Inflammatory macrophage (primary cell): ENCODE data around the gene OR4Q2.
"Not testable (repeated sequence)": the region's sequence is repeated elsewhere in the genome, so short reads cannot be mapped to it uniquely, and the experiment has no call there.

Source experiments
- DNase-seq, 2 donors: peaks; one replicate each; pipeline ENCODE4 v3.0.0-alpha.2; 2020 to 2022
- total RNA-seq, 18 experiments: gene quantifications; one replicate each; lab custom pipeline; 2026; ENCODE audit warnings: mixed read lengths in 6 of 18, inconsistent platforms in 2 of 18; lab: John Stamatoyannopoulos, UW

Gene OR4Q2
- total RNA-seq = 0 to 0.10 (median 0) reads per million in 18 experiments

GRCh38 chr14:20001863-20002262 is at the start of gene OR4Q2:
Gene OR4Q2 (plus strand): TSS chr14:20002163.
- no peak for DNase-seq

DNA sequence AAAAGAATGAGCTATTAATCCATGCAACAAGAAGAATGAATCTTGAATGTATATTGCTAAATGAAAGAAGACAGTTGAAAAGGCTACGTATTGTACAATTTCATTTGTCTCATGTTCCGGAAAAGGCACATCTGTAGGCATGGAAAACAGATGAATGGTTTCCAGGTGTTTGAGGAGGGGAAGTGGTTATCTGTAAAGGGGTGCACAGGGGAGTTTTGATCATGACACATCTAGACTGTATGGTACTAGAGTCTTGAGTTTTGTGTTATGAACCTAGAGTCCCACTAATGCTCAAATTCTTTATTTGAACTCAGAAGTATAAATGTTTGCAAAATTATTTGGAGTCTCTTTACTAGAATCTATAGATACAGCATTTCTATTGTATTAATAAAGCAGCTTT is 32.2 kb upstream of the OR4Q2 start:
- DNase-seq = not testable (repeated sequence)

GRCh38 chr14:19974844-19975243 is 27.1 kb upstream of the OR4Q2 start:
- no peak for DNase-seq

- no peak for DNase-seq
Measured at GRCh38 chr14:19975291-19975690, 26.7 kb upstream of the OR4Q2 start, which contains the start of gene OR4K15. Gene OR4K15 (plus strand): TSS chr14:19975591. CDS start chr14:19975591, 0 bp downstream.

GRCh38 chr14:19993438-19993837 is 8.5 kb upstream of the OR4Q2 start:
- no peak for DNase-seq

- peak; percentile 34 to 39 for DNase-seq
Measured at GRCh38 chr14:20002319-20002718, 356 bp downstream of the OR4Q2 start.

DNA sequence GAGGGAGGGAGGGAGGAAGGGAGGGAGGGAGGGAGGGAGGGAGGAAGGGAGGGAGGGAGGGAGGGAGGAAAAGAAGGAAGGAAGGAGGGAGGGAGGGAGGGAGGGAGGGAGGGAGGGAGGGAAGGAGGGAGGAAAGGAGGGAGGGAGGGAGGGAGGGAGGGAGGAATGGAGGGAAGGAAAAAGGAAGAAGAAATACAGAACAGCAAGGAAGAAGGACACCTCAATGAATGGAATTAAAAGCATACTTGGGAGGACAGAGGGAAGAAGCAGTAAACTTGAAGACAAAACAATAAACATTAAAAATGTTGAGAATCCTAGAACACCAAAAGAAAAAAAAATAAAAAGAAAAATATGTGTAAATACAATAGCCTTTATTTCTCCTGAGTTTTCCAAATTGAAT is 6.2 kb downstream of the OR4Q2 start:
- DNase-seq = no peak

DNA sequence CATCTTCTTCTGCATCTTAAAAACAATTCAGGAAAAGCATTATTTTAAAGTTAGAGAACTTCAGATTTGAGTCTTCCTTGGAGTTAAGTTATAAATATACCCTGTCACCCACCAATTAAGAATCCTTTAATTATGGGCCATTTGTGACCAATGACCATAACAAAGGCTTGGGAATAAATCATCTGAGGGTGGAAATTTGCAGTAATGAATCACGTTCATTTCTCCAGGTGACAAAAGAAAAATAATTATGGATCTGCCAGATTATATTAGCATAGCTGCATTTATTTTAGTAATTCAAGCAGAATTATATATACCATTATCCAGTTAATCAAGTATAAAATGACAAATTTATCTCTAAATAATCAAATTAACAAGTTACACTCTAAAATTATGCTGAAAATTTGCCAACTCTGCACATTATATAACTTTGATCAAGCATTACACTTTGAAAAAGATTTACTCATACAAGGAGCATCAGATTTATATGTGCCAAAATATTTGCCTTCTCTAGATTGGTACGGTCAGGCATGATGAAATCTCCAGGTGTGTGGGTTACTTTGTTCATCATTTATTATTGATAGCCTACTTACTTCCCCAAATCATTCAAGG is 17.4 kb downstream of the OR4Q2 start, which contains the start of gene OR4K14:
TSS of gene OR4K14 (minus strand) at position 51 of the 609 bp plus-strand sequence. CDS start 4,114 bp downstream, outside the sequence.
- DNase-seq = no peak

DNA sequence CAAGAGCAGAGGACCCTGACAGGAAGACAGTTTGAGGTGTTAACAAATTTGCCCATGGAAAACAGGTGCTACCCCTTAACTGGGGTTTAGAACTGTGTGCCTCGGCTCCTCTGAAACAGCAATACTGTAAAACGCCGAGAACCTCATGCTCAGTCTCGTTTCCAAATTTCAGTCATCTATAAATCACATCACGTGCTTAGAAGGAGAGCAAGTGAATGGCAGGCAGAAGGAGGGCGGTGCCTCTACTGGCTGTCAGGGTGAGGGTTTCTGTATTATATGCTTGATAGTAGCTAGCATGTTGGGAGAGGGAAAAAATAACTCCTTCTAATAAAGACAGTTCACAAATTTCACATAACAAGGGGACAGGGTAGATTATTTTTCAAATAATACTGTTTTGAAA is 29.1 kb downstream of the OR4Q2 start:
- no peak for DNase-seq

DNA sequence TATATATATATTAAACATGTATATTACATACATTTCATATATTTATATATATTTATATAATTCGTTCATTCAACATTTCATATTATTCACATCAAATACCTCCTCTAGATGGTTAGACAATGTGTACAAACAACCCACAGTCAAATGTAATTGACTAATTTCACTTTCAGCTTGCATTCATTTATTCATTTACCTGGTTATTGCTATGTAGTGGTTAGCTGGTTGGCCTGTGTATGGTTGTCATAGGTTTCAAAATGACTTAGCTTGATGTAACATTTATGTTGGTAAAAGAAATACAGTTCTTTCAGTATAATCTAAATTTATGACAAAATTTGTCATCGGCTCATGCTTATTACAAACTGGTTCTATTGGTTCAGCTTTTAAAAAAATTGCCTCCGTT is 33.5 kb downstream of the OR4Q2 start:
- no peak for DNase-seq

DNA sequence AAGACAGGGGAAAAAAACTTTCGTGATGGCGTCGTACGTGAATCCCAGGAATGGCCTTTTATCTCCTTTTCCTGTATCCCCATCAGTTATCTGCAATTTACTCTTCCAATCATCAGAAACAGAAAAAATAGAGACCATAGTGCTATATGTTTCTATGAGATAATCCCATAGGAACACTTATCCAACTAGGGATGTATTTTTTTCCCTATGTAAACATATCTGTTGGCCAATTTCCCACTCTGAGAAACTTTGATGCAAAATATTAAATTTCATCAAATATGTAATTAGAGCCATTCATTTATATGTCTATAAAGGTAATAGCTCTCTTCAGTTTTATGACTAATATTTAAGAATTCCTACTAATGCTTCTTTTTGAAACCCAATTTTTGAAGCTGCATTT is 34.0 kb downstream of the OR4Q2 start, which contains the start of gene OR4K13:
TSS of gene OR4K13 (minus strand) at position 101 of the 400 bp plus-strand sequence. CDS start 1,280 bp downstream, outside the sequence.
- DNase-seq = no peak

DNA sequence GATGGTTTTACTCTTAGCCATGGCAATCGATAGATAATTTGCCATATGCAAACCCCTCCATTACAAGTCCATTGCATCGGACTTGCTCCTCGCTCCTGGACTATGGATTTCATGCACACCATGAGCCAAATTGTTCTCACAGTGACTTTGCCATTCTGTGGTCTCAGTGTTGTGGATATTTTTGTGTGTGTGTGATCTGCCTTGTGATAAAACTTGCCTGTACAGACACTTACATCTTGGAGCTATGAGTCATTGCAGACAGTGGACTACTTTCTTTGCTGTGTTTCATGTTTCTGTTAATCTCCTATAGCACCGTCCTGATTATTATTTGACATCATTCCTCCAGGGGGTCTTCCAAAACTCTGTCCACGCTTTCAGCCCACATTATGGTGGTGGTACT is 42.3 kb downstream of the OR4Q2 start:
- no peak for DNase-seq

DNA sequence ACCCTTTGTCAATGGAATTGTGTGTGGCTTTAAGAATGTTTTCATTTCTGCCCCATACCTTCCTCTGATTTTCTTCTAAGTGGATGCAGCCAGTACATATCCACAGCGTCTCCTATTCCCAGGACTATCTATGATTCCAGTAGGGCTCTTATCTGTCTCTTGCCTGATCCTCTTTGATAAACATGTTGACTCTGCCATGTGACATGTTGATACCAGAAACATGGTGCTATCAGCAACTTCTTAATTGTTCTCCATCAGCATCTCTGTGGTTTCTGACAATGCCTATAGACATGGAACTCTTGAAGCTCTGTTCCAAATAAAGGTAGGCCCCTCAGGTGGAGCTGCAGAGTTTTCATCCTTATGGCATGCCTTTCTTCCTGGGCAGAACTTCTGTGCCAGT is 46.2 kb downstream of the OR4Q2 start:
- DNase-seq = no peak
